ENCODE results near the gene GRK5.

Gene GRK5

DNA sequence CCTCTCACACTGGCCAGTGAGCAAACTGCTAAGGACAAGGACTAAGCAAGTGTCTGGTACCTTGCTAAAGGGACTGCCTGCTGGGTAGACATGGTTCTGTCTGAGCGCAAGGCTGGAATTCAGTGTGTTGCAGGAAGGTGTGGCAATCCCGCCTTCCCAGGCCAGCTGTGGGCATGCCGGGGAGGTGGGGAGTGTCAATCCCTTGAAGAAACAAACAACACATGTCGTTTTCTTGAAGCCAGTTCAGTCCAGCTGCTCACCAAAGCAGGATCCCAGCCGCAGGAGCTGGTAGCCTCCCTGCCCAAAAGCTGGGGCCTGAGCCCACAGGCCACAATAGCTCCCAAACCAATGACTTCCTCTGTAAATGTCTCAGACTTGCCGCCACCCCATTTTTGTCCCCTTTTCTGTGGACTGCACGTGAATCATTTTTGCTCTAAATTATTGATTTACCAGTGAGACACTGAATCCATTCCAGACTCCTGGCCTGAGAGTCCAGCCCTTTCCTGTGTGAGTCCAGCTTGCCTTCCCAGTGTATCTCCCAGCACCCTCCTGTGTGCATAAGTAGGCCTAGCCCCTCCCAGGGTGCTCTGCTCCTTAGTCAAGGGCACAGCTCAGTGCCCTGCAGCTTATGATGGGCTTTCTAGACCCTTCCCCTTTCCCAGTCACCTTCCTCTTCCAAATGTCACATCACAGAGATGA is 168.4 kb downstream of the GRK5 start:
- no peak for DNase-seq (ENCODE audit: low spot score)
- H3K27ac ChIP-seq = no peak overlapping the region
- CTCF ChIA-PET = interaction anchor here (0.6 to 0.7 kb wide), 2 partner anchors 41 to 506 kb away, joined by 3 to 4 read pairs; no protein-coding TSS in a partner anchor
- POLR2A ChIA-PET (ENCODE audit: low non-redundant PET) = no interaction called here
- TF ChIP-seq, protein P1, sequence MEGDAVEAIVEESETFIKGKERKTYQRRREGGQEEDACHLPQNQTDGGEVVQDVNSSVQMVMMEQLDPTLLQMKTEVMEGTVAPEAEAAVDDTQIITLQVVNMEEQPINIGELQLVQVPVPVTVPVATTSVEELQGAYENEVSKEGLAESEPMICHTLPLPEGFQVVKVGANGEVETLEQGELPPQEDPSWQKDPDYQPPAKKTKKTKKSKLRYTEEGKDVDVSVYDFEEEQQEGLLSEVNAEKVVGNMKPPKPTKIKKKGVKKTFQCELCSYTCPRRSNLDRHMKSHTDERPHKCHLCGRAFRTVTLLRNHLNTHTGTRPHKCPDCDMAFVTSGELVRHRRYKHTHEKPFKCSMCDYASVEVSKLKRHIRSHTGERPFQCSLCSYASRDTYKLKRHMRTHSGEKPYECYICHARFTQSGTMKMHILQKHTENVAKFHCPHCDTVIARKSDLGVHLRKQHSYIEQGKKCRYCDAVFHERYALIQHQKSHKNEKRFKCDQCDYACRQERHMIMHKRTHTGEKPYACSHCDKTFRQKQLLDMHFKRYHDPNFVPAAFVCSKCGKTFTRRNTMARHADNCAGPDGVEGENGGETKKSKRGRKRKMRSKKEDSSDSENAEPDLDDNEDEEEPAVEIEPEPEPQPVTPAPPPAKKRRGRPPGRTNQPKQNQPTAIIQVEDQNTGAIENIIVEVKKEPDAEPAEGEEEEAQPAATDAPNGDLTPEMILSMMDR (conservative IDR thresholded peaks at IDR 0.05; ENCODE audit: low read depth) = no peak

DNA sequence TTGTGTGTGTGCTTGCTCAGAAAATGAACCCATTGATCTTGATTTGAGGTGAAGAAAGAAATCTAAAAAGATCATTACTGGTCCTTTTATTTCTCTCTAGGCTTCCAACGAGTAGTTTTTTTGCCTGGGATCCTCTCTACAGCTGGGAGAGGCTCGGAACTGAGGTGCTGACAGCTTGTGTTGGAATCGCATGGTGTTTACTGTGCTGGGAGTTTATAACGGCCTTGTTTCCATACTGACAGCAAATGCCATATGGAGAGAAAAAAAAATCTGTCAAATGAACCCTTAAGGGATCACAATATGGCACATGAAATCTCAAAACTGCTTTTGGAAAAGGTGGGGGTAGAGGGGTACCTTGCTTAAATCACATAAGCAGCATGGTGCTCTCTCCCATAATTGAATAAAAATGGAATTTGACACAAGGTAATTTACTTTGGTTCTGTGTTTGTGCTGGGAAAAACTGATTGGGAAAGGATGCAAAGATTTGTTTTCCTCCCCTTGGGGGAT is 170.1 kb downstream of the GRK5 start:
- POLR2A ChIA-PET (ENCODE audit: low non-redundant PET) = no interaction called here
- no peak for DNase-seq (ENCODE audit: low spot score)

DNA sequence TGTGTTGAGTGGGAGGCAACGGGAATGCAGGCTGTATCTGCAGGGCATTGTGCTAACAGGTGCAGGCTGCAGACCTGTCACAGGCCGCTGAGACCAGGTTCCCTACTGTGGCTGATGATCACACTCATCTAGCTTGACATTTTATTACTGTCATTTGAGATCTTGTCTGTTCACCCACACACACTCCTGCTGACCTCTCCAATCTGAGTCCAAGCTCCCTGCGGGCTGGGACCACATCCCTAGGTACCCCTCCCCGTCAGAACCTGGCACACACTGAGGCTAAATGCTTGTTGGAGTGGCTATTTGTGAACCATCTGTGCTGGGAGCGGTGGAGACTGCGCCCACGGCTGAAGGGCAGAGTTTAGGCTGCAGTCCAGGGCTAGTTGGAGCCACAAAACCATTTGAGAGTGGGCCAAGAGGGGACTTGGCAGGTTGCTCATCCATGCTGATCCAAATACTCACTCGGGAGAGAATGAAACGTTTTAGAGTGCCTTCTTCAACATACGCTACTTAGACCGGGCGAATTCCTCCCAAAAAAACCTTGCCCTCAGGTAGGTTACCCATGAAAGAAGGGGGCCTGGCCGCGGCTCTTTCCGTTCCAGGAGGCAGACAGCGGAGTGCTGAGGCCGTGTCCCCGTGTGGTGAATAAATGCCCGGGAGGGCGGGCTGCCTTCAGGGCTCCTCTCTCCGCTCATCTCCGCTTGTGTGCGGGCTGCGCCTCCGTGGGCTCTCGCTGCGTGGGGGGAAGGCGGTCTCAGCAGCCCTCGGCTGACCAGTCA is 170.8 kb downstream of the GRK5 start:
- ChIA-PET POLR2A (ENCODE audit: low non-redundant PET) (no interaction called here), CTCF (interaction anchor here (0.6 kb wide), 1 partner anchor 136 kb away, joined by 3 read pairs; no protein-coding TSS in a partner anchor)
- no peak for DNase-seq (ENCODE audit: low spot score)
- H3K27ac ChIP-seq = no peak overlapping the region
- TF ChIP-seq, protein P1 (conservative IDR thresholded peaks at IDR 0.05; ENCODE audit: low read depth) = no peak

More for the DNA sequence above, 170.1 kb downstream of the GRK5 start:
- CTCF ChIA-PET = interaction anchor here (0.6 kb wide), 1 partner anchor 135 kb away, joined by 3 read pairs; no protein-coding TSS in a partner anchor
- TF ChIP-seq, protein P1 (conservative IDR thresholded peaks at IDR 0.05; ENCODE audit: low read depth) = no peak
- no peak overlapping the region for H3K27ac ChIP-seq

DNA sequence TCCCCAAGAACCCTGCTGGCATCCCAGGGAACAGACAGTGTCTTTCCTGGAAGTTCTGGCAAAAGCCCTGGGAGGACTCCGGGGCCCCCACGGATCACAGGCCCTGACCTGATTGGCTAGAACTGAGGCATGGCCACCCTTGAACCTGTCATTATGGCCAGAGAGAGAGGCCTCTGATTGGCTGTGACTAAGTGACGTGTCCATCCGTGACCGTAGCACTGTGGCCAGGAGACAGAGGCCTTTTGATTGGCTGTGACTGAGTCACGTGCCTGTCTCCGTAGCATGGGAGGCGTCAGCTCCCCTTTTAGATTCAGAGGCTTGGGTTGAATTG is 171.3 kb downstream of the GRK5 start:
- TF ChIP-seq, protein P1 (conservative IDR thresholded peaks at IDR 0.05; ENCODE audit: low read depth) = no peak
- CTCF ChIA-PET = no interaction called here
- POLR2A ChIA-PET (ENCODE audit: low non-redundant PET) = no interaction called here
- H3K27ac ChIP-seq = no peak overlapping the region
- no peak for DNase-seq (ENCODE audit: low spot score)

DNA sequence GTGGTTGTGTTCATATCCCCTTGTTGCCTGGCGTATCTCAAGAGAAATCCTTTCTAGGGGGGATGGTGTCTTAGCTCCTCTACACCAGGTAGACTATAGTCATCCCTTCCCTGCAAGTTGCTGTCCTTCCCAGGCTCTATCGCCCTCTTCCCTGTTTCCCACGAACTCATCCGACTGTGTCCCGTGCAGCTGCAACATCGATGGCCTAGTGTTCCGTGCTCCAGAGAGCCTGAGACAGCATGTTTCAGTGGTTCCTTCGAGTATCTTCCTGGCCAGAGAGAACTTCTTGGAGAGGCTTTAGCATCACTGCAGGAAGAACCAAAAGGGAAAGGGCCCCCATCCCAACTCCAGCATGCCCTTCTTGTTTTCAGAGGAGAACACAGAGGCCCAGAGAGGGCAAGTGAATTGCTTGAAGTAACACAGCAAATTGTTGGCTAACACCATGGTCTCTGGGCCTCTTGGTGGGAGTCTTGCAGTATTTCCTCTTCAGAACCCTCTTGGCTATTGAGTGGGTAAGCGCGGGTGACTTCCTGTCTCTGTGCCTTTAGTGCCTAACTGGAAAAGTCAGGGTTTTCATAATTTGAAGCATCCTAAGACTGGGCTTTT is 172.2 kb downstream of the GRK5 start:
- ChIA-PET CTCF (no interaction called here), POLR2A (ENCODE audit: low non-redundant PET) (no interaction called here)
- no peak overlapping the region for H3K27ac ChIP-seq
- TF ChIP-seq, protein P1 (conservative IDR thresholded peaks at IDR 0.05; ENCODE audit: low read depth) = no peak
- DNase-seq (ENCODE audit: low spot score) = no peak

DNA sequence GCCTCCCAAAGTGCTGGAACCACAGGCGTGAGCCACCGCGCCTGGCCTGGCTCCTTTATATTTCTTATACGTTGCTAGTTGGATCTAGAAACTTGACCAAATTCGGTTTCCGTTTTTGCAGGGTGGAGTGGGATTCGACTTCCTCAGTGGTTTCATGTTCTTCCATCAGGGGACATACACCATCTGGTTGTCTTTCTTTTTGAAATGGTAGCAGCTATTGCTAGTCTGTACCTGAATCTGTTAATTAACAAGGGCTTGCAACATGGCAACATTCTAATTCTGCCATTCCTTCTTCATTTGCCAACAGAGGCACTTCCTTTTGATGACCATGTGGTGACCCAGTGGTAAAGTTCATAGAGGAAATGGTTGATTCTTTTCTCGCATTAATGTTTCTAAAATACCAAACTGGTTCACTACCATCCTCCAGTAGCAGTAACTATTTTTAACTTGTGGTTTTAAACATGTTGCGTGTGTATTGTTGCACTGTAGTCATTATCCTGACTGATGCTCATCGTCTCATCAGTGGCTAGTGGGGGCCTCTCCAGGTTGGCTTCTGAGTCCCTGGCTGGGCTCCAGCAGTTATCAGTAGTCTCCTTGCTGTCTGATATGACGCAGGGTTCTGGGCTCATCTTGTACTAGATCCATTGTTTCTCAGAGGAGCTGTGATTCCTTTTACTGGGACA is 175.9 kb downstream of the GRK5 start:
- TF ChIP-seq, protein P1 (conservative IDR thresholded peaks at IDR 0.05; ENCODE audit: low read depth) = no peak
- H3K27ac ChIP-seq = no peak overlapping the region
- CTCF ChIA-PET = interaction anchor here (0.8 kb wide), 1 partner anchor 62 kb away, joined by 3 read pairs; no protein-coding TSS in a partner anchor
- POLR2A ChIA-PET (ENCODE audit: low non-redundant PET) = no interaction called here
- DNase-seq (ENCODE audit: low spot score) = no peak
